ENCODE results near the gene DNASE1L3. TPM values are rescaled to one million over a fixed set of nuclear protein-coding genes. Genes with fewer than 3 reads are reported as not detected.

The DNASE1L3 gene
- total and polyA plus RNA-seq, 2 of the 13 experiments (the other 11 are each of a cell fraction or from before 2014, with no cell fraction given), result 0.86 to 1.7 TPM

GRCh38 chr3:58168498-58168897 is 42.3 kb downstream of the DNASE1L3 start (continued):
- TF ChIP-seq TRAFD1 (CRISPR knock-in tag; IDR thresholded peaks at IDR 0.05; ENCODE audit: borderline replicate concordance), result no peak
- peak; percentile 60; the same call in 1 of the 2 replicates for TF ChIP-seq DPF2 (CRISPR knock-in tag; IDR thresholded peaks at IDR 0.05; ENCODE audit: borderline replicate concordance, low read depth)
- no peak for TF ChIP-seq ZNF335 (CRISPR knock-in tag; IDR thresholded peaks at IDR 0.05)
- 0 out of 2 replicates have a peak, but pooled peaks have one; percentile 55 for TF ChIP-seq TGIF2 (CRISPR knock-in tag; IDR thresholded peaks at IDR 0.05)
- TF ChIP-seq ZNF550 (CRISPR knock-in tag; IDR thresholded peaks at IDR 0.05; ENCODE audit: borderline replicate concordance), result no peak
- TF ChIP-seq NFIC (IDR thresholded peaks at IDR 0.05; ENCODE audit: low read length), result peak; percentile 45; the same call in 1 of the 2 replicates

GRCh38 chr3:58167431-58168351 is 43.1 kb downstream of the DNASE1L3 start:
- H3K4me2 ChIP-seq (ENCODE audit: low read depth, low read length), result peak overlapping the region; percentile 36; the same call in 1 of the 2 replicates
- no peak for DNase-seq (ENCODE audit: low spot score)
- H3K4me3 ChIP-seq (replicated peaks in 1 of 3; ENCODE audit: insufficient read depth in 1 of 3, low read depth in 2 of 3, low read length in 3 of 3), result no peak overlapping the region; a peak in 1 of 6 replicates
- ChIA-PET CTCF (ENCODE audit: low intra/inter-chr PET ratio, low total read pairs) (interaction anchor here (0.7 to 1.2 kb wide), 2 partner anchors 132 to 160 kb away, joined by 3 read pairs; no protein-coding TSS in a partner anchor), POLR2A (interaction anchor here (0.6 to 1.2 kb wide), 4 partner anchors 8 to 119 kb away, joined by 3 to 6 read pairs (median 4); no protein-coding TSS in a partner anchor)
- peaks cover 25 to 57% of the 10 kb centered on the region in 2 experiments for H3K36me3 ChIP-seq (replicated peaks in 1 of 2; ENCODE audit: control insufficient read depth in 1 of 2, insufficient read depth in 2 of 2, low read length in 2 of 2)
- intact Hi-C loops (cut with micrococcal nuclease; ENCODE audit: unreplicated experiment), result no loop called here
- WGBS (ENCODE audit: low lambda C conversion rate), result 73% methylated on average over 4 of the region's 16 CpGs
- no peaks in the 10 kb centered on the region for H3K9me3 ChIP-seq (ENCODE audit: low read length)
- peaks cover 90% of the 10 kb centered on the region for H3K4me1 ChIP-seq (ENCODE audit: insufficient read depth, low read length)
- peak overlapping the region; percentile 4; the same call in 1 of the 2 replicates for H3K9ac ChIP-seq (ENCODE audit: insufficient read depth, low read depth, low read length)
- no peak for FAIRE-seq
- H3K27ac ChIP-seq (ENCODE audit: extremely low read length, insufficient read depth, low read length), result peak overlapping the region; percentile 68
- H3K79me2 ChIP-seq (ENCODE audit: insufficient read depth, low read length), result no peaks in the 10 kb centered on the region
- no peak overlapping the region for H2AFZ ChIP-seq (ENCODE audit: low read length)
- in situ Hi-C loops (cut with HindIII; ENCODE audit: extremely low pct_ligation_motif_present, low pct_unique_long_range_greater_than_20kb), result no loop called here
- no peaks in the 10 kb centered on the region; the same call in 1 of the 2 replicates for H4K20me1 ChIP-seq (ENCODE audit: insufficient read depth, low read length)
- no TSS peak for BruUV-seq (replicated peaks)
- H3K27me3 ChIP-seq (ENCODE audit: control insufficient read depth in 1 of 2, insufficient read depth in 2 of 2, low read length in 2 of 2), result no peaks in the 10 kb centered on the region
- peak; percentile 77 for ATAC-seq
- TF ChIP-seq ZNF674 (CRISPR knock-in tag; IDR thresholded peaks at IDR 0.05; ENCODE audit: low read depth) (no peak), DZIP1 (CRISPR knock-in tag; IDR thresholded peaks at IDR 0.05) (0 out of 2 replicates have a peak, but pooled peaks have one; percentile 17), ZNF556 (CRISPR knock-in tag; IDR thresholded peaks at IDR 0.05; ENCODE audit: borderline replicate concordance) (no peak), SRSF4 (IDR thresholded peaks at IDR 0.05; ENCODE audit: low read depth, low read length, poor library complexity, severe bottlenecking) (no peak), CHD4 (IDR thresholded peaks at IDR 0.05; ENCODE audit: borderline replicate concordance, low read length) (peak; percentile 27; the same call in 1 of the 2 replicates), MEIS1 (CRISPR knock-in tag; IDR thresholded peaks at IDR 0.05; ENCODE audit: borderline replicate concordance) (0 out of 2 replicates have a peak, but pooled peaks have one; percentile 18), ZNF614 (CRISPR knock-in tag; IDR thresholded peaks at IDR 0.05; ENCODE audit: borderline replicate concordance) (no peak), ZNF792 (CRISPR knock-in tag; IDR thresholded peaks at IDR 0.05) (no peak), ZFP62 (CRISPR knock-in tag; IDR thresholded peaks at IDR 0.05) (no peak), SRY (CRISPR knock-in tag; IDR thresholded peaks at IDR 0.05) (0 out of 2 replicates have a peak, but pooled peaks have one; percentile 50)
